Esophagus muscularis mucosa (tissue), 3 donors: ENCODE results near the gene RAB8A.

Source experiments
- CTCF ChIP-seq, 3 experiments: fragments of 200-600 bp in 2 of 3; fragments of 450-650 bp in 1 of 3; sonication (generic) in 2 of 3; IDR thresholded peaks; one replicate each; pipeline ENCODE4 v1.5.1; 2017 to 2019; ENCODE audit warnings: antibody characterized with exemption in 3 of 3, mild to moderate bottlenecking in 2 of 3, moderate library complexity in 1 of 3
- POLR2A ChIP-seq: fragments of 450-650 bp; IDR thresholded peaks from one replicate; pipeline ENCODE4 v1.6.1; 2017; ENCODE audit warnings: antibody characterized with exemption, moderate library complexity, mild to moderate bottlenecking, low read depth
- POLR2AphosphoS5 ChIP-seq, 2 donors: sonication (generic); formaldehyde crosslinking; IDR thresholded peaks; one replicate each; pipeline ENCODE4 v1.6.1; 2017; ENCODE audit warnings: antibody characterized with exemption in 2 of 2

GRCh38 chr19:16142032-16142580 lies 30.4 kb downstream of the RAB8A start:
- no peak for TF ChIP-seq CTCF (IDR thresholded peaks at IDR 0.05)
- TF ChIP-seq POLR2AphosphoS5 (IDR thresholded peaks at IDR 0.05) = no peak
- no peak for TF ChIP-seq POLR2A
